Stromal cell of bone marrow (primary cell): ENCODE measurements around the gene DDA1.
A peak's percentile ranks its signal among the peaks of the same experiment; 100 is the strongest.
"Not testable (repeated sequence)": the region's sequence is repeated elsewhere in the genome, so short reads cannot be mapped to it uniquely, and the experiment has no call there.

Experiments
- DNase-seq: peaks from one replicate; pipeline ENCODE4 v3.0.0-alpha.2; 2012; ENCODE audit warnings: low read depth

DDA1 gene

DNA sequence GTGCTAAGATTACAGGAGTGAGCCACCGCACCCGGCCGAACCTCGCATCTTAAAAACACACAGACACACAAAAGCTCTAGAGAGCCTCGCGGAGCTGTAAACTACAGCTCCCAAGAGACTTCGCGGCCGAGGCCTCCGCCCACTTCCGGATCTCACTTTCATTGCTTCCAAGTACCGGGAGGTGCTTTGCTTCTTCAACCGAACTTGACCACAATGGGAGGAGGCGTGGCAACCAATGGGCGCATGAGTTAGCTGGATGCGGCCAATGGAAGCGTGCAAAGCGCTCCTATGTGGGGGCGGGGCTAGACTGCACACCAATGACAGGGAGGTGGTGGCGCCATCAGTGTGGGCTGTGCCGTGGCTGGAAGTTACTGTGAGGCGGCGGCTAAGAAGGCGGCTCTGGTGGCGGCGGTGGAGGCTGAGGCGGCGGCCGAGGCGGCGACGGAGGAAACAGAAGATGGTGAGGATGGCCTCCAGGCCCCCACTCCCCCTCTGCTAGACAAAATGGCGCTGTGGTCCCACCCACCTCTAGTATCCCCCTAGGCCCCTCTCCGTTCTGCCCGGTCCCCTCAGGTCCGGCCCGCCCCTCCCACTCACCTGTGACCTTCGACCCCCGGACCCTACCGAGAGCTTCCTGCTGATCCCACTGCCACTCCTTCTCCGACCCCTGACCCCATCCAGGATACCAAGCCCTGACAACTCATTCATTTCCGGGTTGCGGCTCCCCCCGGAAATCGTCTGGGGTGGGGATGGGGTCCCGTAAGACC, at the start of gene DDA1:
TSS of gene DDA1 (plus strand) at position 366 of the 767 bp plus-strand sequence. CDS start at position 458, 92 bp downstream.
- peak; percentile 100 for DNase-seq

DNA sequence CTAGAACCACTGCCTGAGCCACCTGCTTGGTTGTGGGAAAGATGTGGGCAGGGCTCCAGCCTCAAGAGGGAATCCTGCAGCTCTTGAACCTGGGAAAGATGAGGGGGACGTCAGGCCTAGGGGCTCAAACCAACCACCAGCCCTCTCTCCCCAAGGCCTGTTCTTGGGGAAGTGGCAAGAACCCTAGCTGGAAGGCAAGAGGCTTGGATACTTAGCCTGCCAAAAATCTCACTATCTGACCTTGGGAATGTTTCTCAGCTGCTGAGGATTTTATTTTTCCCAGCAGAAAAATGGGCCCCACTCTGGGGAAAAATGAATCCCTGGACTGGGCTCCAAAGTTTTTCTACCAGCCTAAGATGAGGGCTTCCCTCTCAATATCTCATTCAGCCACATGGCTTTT, 49.4 kb upstream of the DDA1 start:
- DNase-seq = no peak

DNA sequence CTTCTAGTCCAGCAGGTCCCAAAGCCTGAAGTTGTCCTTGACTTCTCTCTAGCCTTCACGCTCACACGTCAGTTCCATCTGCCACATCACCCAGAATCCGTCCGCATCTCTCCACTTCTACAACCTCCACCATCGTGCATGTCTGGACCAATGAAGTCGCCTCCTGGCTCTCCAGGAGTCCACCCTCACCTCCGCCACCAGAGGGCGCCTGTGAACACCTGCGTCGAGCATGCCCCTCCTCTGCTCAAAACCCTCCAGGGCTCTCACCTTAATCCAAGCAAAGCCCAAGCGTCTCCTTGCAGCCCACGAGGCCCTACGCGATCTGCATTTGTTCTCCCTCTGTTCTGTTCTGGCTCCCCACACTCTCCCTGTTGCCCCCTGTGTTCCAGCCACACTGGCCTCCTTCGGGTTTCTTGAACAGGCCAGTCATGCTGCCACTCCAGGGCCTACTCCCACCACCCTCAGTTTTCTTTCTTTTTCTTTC, 48.5 kb upstream of the DDA1 start:
- DNase-seq = peak; percentile 28

DNA sequence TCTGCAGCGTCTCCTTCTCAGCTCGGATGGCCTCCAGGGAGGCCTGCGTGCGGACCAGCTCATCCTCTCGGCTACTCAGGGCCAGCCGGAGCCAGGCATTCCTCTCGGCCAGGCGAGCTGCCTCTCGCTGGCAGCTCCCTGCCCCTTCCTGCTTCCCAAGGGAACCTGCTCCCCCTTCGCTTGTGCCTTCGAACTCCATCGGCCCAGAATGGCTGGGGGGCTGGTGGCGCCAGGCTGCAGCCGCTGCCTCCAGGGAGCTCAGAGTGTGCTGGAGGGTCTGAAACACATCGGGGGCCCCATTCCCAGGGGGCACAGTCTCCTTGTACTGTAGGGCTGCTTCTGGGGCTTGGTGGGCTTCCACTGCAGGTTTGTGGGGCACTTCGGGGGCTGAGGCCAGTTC, 46.8 kb upstream of the DDA1 start:
- no peak for DNase-seq

DNA sequence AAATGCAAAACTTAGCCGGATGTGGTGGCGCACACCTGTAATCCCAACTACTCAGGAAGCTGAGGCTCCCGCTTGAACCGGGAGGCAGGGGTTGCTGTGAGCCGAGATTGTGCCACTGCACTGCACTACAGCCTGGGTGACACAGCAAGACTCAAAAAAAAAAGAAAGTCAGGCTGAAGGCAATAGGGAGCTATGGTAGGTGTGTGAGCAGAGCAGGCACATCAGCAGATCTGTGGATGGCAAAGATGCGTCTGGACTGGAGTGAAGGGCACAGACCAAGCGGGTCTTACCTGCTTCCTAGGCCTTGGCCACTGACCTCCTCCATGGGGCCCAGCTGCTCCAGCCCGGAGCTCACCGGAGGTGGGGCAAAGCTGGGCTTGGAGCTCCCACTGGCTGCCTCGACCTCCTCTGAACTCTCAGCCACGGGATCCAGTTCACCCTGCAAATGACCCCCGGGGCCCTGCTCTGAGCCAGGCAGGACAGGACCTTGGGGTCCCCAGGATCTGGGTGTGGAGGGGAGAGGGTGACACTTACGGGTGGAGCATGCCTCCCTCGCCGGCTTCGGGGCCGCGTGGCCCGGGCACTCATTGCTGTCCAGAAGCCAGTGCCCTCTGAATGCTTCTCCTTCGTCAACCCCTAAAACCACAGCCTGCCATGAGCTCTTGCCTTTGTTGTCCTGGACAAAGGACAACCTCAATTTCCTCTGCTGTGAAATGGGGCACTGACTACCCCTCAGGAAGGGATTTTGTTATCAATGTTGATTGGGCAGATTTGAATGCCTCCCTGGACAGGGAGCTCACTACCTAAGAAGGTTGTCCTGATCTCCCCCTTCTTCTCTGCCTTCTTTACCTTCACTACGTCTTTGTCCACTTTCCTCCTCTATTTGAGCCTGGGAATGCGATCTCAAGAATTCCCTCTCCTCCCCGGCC, 45.4 kb upstream of the DDA1 start:
- DNase-seq = no peak

DNA sequence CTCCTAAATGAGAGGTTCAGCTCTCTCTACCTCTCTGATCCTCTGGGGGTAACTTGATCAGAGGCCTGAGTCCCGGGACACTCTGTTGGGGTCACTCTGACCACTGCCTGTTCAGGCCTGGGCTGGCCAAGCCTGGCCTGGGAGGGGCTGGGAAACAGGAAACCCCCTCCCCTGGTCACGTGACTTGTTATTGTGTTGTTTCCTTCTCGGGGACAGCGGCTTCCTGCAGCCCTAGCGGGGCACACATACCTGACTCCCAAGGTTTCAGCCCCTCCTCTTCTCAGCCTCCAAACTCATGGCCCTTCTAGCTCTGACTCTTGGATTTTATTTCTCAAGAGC, 44.8 kb upstream of the DDA1 start, which contains the start of gene USHBP1:
TSS of gene USHBP1 (minus strand) at position 105 of the 339 bp plus-strand sequence. CDS start 446 bp downstream, outside the sequence.
- DNase-seq = no peak

DNA sequence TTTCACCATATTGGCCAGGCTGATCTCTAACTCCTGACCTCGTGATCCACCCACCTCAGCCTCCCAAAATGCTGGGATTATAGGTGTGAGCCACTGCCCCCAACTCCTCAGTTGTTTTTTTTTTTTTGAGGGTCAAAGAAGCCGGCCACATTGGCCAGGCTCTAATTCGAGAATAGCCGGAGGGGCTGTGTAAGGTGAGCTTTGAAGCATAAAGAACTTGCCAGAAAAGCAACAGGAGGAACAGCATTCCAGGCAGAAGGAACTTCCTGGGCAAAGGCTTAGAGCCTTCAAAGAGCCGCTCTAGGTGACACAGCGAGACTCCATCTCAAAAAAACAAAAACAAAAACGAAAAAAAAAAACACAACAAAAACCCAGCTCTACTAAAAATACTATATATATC, 43.3 kb upstream of the DDA1 start:
- no peak for DNase-seq

DNA sequence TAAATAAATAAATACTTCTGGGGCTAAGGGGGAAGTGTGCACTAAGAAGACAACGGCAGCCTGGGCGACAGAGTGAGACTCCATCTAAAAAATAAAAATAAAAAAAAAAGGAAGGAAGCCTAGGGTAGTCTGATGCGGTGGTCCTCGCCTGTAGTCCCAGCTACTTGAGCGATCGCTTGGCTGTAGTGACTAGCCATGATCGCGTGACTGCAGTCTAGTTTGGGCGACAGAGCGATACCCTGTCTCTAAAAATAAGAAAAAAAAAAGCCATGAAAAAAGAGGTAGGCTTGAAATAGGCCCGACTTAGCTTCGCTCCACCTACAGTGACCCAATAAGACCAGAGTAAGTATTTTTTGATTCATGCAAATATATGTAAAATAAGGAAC, 42.8 kb upstream of the DDA1 start:
- no peak for DNase-seq

DNA sequence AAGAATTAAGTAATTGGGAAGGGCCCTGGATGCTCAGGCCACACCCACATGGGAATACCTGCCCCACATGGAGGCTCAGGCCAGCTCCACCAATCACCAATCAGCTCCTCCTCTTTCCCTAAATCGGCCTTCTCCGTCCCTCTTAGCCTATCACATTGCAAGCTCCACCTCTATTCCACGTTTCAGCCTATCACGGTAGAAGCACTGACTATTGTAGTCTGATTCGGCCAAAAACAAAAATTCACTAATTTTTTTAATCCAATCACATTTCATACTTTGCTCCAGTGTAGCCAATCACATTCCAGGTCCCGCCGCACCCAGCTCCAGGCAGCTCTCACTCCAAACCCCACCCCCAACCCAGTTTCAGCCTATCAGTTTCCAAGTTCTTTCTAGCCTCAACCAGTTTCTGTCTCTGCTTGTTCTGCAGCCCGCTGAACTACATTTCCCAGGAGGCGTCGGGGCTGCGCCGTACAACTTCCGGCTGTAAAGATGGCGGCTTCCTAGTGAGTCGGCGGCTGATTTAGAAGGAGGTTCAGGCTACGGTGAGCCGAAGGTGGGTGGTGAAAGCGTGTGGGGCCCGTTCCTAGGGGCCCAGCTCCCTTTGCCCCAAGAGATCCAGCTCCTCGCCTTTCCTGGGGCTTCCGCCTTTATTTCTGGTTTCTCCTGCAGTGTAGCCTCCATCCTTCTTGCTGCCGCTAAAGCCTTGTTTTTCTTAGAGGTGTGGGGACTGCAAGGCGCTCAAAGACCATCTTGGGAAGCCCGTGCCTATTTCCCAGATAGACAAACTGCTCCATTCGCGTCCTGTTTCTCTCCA, 42.2 kb upstream of the DDA1 start, which contains the start of gene BABAM1:
TSS of gene BABAM1 (plus strand) at position 469 of the 814 bp plus-strand sequence. CDS start 1,364 bp downstream, outside the sequence.
- peak; percentile 99 for DNase-seq

DNA sequence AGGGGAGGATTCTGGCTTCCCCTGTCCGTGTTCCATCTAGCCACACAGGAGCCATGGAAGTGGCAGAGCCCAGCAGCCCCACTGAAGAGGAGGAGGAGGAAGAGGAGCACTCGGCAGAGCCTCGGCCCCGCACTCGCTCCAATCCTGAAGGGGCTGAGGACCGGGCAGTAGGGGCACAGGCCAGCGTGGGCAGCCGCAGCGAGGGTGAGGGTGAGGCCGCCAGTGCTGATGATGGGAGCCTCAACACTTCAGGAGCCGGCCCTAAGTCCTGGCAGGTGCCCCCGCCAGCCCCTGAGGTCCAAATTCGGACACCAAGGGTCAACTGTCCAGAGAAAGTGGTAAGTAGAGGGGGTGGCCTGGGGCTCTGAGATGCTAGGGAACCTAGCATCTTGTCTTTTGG, 40.6 kb upstream of the DDA1 start:
- no peak for DNase-seq

DNA sequence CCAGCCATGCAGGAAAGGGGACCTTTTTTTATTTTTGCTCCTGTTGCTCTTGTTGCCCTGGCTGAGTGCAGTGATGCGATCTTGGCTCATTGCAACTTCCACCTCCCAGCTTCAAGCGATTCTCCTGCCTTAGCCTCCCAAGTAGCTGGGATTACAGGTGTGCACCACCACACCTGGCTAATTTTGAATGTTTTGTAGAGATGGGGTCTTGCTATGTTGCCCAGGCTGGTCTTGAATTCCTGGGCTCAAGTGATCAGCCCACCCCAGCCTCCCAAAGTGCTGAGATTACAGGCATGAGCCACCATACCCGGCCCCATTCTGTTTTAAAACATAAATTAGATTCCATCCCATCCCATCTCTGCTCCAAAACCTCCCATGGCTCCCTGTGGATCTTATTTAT, 34.5 kb upstream of the DDA1 start:
- DNase-seq = not testable (repeated sequence)

DNA sequence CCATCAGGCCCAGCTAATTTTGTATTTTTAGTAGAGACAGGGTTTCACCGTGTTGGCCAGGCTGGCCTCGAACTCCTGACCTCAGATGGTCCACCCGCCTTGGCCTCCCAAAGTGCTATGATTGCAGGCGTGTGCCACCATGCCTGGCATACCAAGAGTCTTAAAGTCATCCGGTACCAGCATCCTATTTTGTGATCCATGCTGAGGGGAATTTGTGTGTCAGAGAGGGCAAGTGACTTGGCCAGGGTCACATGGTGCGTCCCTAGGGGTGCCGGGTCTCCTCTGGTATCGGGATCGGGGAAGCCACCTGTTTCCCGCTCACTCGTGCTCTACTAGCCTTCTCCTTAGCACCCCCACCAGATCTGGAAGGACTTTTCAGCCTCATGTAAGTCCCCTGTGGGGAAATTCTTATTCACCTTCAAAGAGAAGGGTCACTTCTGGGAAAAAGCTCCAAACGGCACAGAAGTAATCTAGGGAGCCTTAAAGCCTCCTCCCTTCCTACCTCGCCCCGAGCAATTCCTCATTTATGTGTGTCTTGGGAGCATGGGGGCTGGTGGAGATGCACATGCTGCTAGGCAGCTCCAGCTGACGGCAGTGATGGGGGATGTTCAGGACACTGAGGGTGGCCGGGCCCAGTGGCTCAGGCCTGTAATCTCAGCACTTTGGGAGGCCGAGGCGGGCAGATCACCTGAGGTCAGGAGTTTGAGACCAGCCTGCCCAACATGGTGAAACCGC, 33.8 kb upstream of the DDA1 start:
- DNase-seq = no peak

DNA sequence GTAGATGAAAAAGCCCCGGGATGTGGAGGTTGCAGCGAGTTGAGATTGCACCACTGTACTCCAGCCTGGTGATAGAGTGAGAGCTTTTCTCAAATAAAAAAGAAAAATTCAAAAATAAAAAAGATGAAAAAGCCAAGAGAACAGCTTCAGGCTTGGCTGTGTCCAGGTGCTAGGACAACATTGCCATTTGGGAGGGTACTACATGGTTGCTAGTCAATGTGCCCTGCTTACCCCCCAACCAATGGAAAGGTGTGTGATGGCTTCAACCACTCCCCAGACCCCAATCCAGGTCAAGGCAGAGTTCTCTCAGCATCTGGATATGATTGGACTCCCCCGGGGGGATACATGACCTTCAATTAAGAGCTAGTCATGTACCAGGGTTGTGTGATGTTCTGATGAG, 29.9 kb upstream of the DDA1 start:
- DNase-seq = no peak

DNA sequence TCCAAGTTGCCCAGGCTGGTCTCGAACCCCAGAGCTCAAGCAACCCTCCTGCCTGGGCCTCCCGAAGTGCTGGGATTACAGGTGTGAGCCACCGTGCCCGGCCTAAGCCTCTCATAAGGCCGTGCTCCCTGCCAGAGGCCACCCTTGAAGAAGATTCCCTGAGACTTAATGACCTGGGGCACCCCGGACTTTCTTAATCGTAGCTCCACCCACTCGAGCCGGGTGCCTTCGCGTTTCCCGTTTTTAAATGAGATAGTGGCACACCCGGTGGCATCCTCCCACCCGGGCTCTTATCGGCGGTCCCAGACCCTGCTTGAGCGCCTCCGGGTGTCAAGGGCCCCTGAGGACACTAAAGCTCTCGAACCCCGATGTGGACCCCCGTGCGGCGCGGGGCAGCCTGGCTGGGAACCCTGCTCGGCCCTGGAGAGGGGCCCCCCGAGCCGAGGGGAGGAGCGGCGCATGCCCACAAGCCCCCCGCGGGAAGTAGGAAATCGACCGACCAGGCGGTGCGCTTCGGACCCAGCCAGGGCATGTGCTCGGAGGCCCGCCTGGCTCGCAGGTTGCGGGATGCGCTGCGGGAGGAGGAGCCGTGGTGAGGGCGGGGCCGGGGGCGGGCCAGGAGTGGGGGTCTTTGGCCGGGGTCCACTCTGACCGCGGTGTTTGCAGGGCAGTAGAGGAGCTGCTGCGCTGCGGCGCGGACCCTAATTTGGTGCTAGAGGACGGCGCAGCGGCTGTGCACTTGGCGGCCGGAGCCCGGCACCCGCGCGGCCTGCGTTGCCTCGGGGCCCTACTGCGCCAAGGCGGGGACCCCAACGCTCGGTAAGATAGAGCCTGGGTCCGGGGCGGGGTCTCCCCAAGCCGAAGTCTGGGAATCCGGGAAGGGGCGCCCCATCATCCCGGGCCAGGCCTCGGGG, 27.7 kb upstream of the DDA1 start, which contains the start of gene ANKLE1:
TSS of gene ANKLE1 (plus strand) at position 511 of the 914 bp plus-strand sequence. CDS start at position 531, 20 bp downstream.
- no peak for DNase-seq

DNA sequence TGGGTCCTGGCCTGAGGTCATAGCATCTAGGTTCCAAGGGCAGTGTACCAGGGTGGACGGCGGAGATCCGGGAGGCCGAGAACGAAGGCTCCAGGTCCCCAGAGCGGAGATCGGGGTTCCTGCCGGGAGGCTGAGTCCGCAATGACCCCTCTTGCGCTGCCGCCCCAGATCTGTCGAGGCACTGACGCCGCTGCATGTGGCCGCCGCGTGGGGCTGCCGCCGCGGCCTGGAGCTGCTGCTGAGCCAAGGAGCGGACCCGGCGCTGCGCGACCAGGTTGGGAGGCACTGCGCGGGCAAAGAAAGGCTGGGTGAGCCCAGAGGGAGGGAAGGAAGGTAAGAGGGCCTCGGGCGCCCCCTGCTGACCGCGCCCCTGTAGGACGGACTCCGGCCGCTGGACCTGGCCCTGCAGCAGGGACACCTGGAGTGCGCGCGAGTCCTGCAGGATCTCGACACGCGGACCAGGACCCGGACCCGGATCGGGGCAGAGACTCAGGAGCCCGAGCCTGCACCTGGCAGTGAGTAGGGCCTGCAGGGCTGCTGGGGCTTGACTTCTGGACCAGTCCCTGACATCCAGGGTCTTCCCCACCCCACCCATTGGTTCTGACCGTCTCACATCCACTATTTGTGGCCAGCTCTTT, 26.8 kb upstream of the DDA1 start:
- DNase-seq = no peak

DNA sequence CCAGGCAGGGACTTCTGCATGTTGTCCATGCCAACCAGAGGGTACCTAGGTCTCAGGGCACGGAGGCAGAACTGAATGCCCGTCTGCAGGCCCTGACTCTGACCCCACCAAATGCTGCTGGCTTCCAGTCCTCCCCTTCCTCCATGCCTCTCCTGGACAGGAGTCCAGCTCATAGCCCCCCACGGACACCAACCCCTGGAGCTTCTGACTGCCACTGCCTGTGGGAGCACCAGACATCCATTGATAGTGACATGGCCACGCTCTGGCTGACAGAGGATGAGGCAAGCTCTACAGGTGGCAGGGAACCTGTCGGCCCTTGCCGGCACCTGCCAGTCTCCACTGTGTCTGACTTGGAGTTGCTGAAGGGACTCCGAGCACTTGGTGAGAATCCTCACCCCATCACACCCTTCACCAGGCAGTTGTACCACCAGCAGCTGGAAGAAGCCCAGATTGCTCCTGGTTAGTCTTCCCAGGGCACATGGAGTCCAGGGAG, 25.8 kb upstream of the DDA1 start:
- DNase-seq = no peak

DNA sequence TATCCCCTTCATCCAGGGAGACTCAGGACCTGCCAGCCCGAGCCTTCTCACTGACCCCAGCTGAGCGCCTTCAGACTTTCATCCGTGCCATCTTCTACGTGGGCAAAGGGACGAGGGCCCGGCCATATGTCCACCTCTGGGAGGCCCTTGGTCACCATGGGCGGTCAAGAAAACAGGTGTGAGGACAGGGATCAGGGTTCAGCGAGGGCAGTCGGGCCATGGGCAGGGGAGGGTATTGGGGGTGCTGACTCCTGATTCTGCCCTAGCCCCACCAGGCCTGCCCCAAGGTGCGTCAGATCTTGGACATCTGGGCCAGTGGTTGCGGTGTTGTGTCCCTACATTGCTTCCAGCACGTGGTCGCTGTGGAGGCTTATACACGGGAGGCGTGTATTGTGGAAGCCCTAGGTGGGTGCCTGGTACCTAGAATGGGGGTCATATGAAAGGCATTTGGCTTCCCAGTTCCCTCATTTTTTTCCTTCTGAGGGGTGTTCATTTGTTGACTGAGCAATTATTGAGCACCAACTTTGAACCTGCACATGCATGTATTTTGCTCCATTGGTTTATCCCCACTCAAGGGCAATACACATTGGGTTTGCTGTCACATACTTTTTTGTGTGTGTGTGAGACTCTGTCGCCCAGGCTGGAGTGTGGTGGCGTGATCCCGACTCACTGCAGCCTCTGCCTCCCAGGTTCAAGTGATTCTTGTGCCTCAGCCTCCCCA, 23.8 kb upstream of the DDA1 start:
- no peak for DNase-seq

DNA sequence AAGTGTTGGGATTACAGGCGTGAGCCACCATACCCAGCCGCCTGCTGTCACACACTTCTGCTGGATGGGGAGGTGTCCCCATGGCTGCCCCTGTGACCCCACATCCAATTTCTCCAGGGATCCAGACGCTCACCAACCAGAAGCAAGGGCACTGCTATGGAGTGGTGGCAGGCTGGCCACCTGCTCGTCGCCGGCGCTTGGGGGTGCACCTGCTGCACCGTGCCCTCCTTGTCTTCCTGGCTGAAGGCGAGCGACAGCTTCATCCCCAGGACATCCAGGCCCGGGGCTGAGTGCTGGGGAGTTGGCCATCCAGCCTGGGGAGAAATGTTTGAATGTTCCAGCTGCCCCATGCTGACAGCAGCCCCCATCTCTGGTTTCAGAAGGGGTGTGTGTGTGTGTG, 23.1 kb upstream of the DDA1 start:
- DNase-seq = no peak

DNA sequence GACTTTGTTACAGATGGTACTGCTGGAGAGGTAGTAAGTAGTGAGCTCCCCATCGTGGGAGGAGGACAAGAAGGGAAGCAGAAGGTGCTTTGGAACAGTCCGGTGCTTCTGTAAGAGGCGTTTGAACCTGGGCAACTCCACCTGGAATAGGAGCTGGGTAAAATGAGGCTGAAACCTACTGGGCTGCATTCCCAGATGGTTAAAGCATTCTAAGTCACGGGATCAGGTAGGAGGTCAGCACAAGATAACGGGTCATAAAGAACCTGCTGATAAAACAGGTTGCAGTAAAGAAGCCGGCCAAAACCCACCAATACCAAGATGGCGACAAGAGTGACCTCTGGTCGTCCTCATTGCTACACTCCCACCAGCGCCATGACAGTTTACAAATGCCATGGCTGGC, 22.6 kb upstream of the DDA1 start:
- no peak for DNase-seq
